ENCODE results near the gene FAM9A. TPM values are rescaled to one million over a fixed set of nuclear protein-coding genes. Genes with fewer than 3 reads are reported as not detected.
"Not testable (repeated sequence)": the region's sequence is repeated elsewhere in the genome, so short reads cannot be mapped to it uniquely, and the experiment has no call there.

Gene FAM9A
- total RNA-seq, 2 experiments from 2014 or later: not detected

DNA sequence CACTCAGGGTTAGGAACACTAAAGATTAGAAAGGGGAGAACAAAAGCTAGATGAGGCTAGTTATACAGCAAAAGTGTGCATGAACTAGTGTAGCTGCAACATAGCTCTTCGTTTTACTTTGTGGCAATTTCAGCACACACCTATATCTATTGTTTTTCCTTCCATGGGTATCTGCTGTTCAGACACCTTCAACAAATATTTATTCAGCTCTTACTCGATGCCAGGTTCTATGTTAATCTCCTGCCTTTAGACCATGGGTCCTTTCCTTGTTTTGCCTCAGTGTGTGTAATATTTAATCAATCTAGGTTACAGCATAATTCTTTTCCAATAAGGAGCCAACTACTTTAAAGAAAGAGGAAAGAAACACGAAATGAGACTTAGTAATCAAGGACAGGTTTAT is 10.4 kb upstream of the FAM9A start:
- Mint-ChIP-seq H3K36me3 (ENCODE audit: low read depth) (no peaks in the 10 kb centered on the region), H3K27me3 (peaks cover 4% of the 10 kb centered on the region), H3K9me3 (no peaks in the 10 kb centered on the region), H3K27ac (no peak overlapping the region), H3K4me1 (ENCODE audit: low read depth) (no peaks in the 10 kb centered on the region), H3K4me3 (no peak overlapping the region)
- POLR2A ChIA-PET: no interaction called here
- DNase-seq (no peak), ATAC-seq (no peak)
- TF ChIP-seq CTCF (IDR thresholded peaks at IDR 0.05): no peak
- intact Hi-C loops (cut with micrococcal nuclease): loop anchor here (10.0 kb wide), 1 partner anchor 67 kb away; no protein-coding TSS in a partner anchor
- CTCF ChIA-PET: no interaction called here

DNA sequence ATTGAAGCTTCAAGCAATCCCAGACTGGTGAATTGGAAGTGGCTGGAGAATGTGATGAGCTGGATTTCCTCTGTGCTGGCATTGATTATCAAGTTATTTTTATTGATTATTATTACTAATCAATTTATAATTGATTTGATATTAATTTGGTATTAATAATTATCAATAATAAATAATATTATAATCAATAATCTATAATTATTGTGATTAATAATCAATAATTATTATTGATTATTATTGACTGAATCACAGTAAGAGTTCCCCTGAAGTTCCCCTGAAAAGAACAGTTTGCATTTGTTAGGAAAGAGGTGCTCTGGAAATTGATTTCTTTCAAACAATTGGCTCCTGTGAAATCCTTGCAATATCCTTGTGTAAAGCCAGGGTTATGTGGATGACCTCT is 7.5 kb upstream of the FAM9A start:
- peaks cover 4% of the 10 kb centered on the region for H3K27me3 Mint-ChIP-seq
- no peak for DNase-seq
- intact Hi-C loops (cut with micrococcal nuclease): no loop called here
- H3K4me3 Mint-ChIP-seq: no peak overlapping the region
- CTCF ChIA-PET: no interaction called here
- TF ChIP-seq CTCF (IDR thresholded peaks at IDR 0.05): no peak
- no peak overlapping the region for H3K27ac Mint-ChIP-seq
- H3K36me3 Mint-ChIP-seq (ENCODE audit: low read depth): no peaks in the 10 kb centered on the region
- POLR2A ChIA-PET: no interaction called here
- no peaks in the 10 kb centered on the region for H3K9me3 Mint-ChIP-seq
- ATAC-seq: no peak
- H3K4me1 Mint-ChIP-seq (ENCODE audit: low read depth): no peaks in the 10 kb centered on the region

GRCh38 chrX:8805974-8806373 is 4.8 kb upstream of the FAM9A start:
- ATAC-seq: no peak
- ChIA-PET CTCF (no interaction called here), POLR2A (no interaction called here)
- no peak for TF ChIP-seq CTCF (IDR thresholded peaks at IDR 0.05)
- Mint-ChIP-seq H3K4me3 (no peak overlapping the region), H3K27me3 (peaks cover 5% of the 10 kb centered on the region), H3K4me1 (ENCODE audit: low read depth) (no peaks in the 10 kb centered on the region), H3K36me3 (ENCODE audit: low read depth) (no peaks in the 10 kb centered on the region), H3K27ac (no peak overlapping the region), H3K9me3 (no peaks in the 10 kb centered on the region)
- intact Hi-C loops (cut with micrococcal nuclease): no loop called here
- DNase-seq: no peak

DNA sequence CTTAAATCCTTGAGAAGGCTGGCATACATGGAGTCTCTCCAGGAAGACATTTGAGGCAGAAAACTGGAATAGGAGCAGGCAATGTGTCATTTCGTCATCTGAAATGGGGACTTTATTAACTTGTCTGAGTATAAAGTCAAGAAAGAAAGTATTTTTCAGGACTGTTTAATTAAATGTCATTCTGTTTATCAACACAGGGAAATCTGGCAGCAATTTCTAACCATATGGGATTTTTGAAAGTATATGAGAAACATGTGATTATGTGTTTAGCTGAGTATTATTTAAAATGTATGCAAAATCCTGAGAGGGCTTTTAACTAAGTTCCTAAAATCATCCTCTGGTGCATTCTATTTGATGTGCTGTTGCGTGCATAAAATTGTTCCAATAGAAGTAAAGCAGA is 3.9 kb upstream of the FAM9A start:
- intact Hi-C loops (cut with micrococcal nuclease): no loop called here
- no peak for DNase-seq
- Mint-ChIP-seq H3K4me1 (ENCODE audit: low read depth) (no peaks in the 10 kb centered on the region), H3K4me3 (no peak overlapping the region), H3K9me3 (no peaks in the 10 kb centered on the region), H3K27me3 (peaks cover 5% of the 10 kb centered on the region), H3K27ac (no peak overlapping the region), H3K36me3 (ENCODE audit: low read depth) (no peaks in the 10 kb centered on the region)
- TF ChIP-seq CTCF (IDR thresholded peaks at IDR 0.05): no peak
- ATAC-seq: no peak
- POLR2A ChIA-PET: no interaction called here
- CTCF ChIA-PET: no interaction called here

DNA sequence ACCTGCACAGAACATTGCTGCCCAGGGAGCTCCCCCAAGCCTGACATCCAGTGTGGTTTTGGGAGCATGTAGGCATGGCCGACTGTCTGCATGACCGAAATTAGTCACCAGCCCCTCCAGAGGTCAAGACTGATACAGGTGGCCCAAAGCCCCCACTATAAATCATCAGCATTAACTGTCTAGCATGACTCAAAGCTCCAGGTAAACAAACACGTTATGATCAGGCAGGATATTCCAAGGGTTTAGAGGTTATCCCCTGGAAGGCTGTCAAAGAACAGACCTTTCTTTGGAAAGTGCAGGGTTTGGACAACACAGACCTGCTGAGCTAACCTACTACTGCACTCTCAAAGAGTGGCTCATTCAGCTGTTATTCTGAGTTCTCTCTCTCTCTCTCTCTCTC is 2.1 kb upstream of the FAM9A start:
- H3K4me1 Mint-ChIP-seq (ENCODE audit: low read depth): no peaks in the 10 kb centered on the region
- ATAC-seq (no peak), DNase-seq (no peak)
- POLR2A ChIA-PET: no interaction called here
- H3K27ac Mint-ChIP-seq: no peak overlapping the region
- no peak overlapping the region for H3K4me3 Mint-ChIP-seq
- H3K9me3 Mint-ChIP-seq: no peaks in the 10 kb centered on the region
- CTCF ChIA-PET: no interaction called here
- H3K36me3 Mint-ChIP-seq (ENCODE audit: low read depth): no peaks in the 10 kb centered on the region
- TF ChIP-seq CTCF (IDR thresholded peaks at IDR 0.05): no peak
- intact Hi-C loops (cut with micrococcal nuclease): no loop called here
- H3K27me3 Mint-ChIP-seq: peaks cover 5% of the 10 kb centered on the region

GRCh38 chrX:8800351-8800750 is 832 bp downstream of the FAM9A start:
- H3K9me3 Mint-ChIP-seq; intact Hi-C loops (cut with micrococcal nuclease); H3K27ac Mint-ChIP-seq; CTCF ChIA-PET; DNase-seq; H3K4me3 Mint-ChIP-seq; POLR2A ChIA-PET; H3K27me3 Mint-ChIP-seq; H3K36me3 Mint-ChIP-seq (ENCODE audit: low read depth); H3K4me1 Mint-ChIP-seq (ENCODE audit: low read depth); ATAC-seq: not testable (repeated sequence)

DNA sequence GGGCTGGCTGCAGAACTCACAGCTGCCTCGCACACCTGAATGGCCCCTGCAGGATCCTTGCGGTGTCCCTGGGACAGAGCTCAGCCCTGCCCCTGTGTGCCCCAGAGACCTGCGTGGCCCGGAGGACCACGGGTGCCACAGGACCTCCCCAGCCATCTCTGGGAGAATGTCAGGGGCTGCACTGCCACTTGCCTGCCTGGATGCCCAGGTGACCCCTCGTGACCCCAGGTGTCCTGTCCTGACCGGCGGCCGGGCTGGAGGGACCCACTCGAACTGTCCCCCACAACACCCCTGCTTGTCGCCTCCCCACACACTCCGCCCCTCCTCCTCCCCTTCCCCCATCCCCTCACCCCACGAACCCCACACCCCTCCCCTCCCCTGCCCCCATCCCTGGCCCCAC is 1.9 kb downstream of the FAM9A start:
- POLR2A ChIA-PET; H3K4me3 Mint-ChIP-seq; H3K27me3 Mint-ChIP-seq; H3K27ac Mint-ChIP-seq; H3K9me3 Mint-ChIP-seq; H3K4me1 Mint-ChIP-seq (ENCODE audit: low read depth); ATAC-seq; DNase-seq; CTCF ChIA-PET; H3K36me3 Mint-ChIP-seq (ENCODE audit: low read depth); intact Hi-C loops (cut with micrococcal nuclease): not testable (repeated sequence)

GRCh38 chrX:8798702-8799101 is 2.5 kb downstream of the FAM9A start:
- H3K9me3 Mint-ChIP-seq; H3K36me3 Mint-ChIP-seq (ENCODE audit: low read depth); H3K4me1 Mint-ChIP-seq (ENCODE audit: low read depth); DNase-seq; H3K27me3 Mint-ChIP-seq; ATAC-seq; H3K4me3 Mint-ChIP-seq; H3K27ac Mint-ChIP-seq; POLR2A ChIA-PET; intact Hi-C loops (cut with micrococcal nuclease); CTCF ChIA-PET: not testable (repeated sequence)
